Measurements from ENCODE around the gene SPATC1L.

SPATC1L gene

GRCh38 chr21:46217511-46218196 is 33.4 kb upstream of the SPATC1L start:
- DNase-seq (ENCODE audit: low read depth in 1 of 2, low spot score in 1 of 2) = no peak
- H3K27ac ChIP-seq (replicated peaks) = no peak overlapping the region
- no peaks in the 10 kb centered on the region for H3K27me3 ChIP-seq (ENCODE audit: insufficient read depth, poor library complexity, severe bottlenecking)
- no peak for TF ChIP-seq CTCF (IDR thresholded peaks at IDR 0.05; ENCODE audit: insufficient read depth, low read length)
- no peak for TF ChIP-seq SPI1 (IDR thresholded peaks at IDR 0.05; ENCODE audit: borderline replicate concordance, low read depth)
- TF ChIP-seq POLR2AphosphoS5 (IDR thresholded peaks at IDR 0.05; ENCODE audit: low read depth) = no peak
- TF ChIP-seq GABPA (IDR thresholded peaks at IDR 0.05; ENCODE audit: low read depth) = no peak
- no peak for TF ChIP-seq REST (IDR thresholded peaks at IDR 0.05; ENCODE audit: insufficient replicate concordance, low read depth)
- H3K4me3 ChIP-seq (replicated peaks; ENCODE audit: insufficient read depth, low read length) = no peak overlapping the region

- no peak overlapping the region for H3K27ac ChIP-seq (replicated peaks)
These were observed 32.0 kb upstream of the SPATC1L start for GRCh38 chr21:46216132-46216747.

More at GRCh38 chr21:46216132-46216747, 32.0 kb upstream of the SPATC1L start:
- DNase-seq (ENCODE audit: low read depth in 1 of 2, low spot score in 1 of 2) = no peak
- TF ChIP-seq REST (IDR thresholded peaks at IDR 0.05; ENCODE audit: insufficient replicate concordance, low read depth) = no peak
- no peak for TF ChIP-seq POLR2AphosphoS5 (IDR thresholded peaks at IDR 0.05; ENCODE audit: low read depth)
- no peak for TF ChIP-seq CTCF (IDR thresholded peaks at IDR 0.05; ENCODE audit: insufficient read depth, low read length)
- TF ChIP-seq GABPA (IDR thresholded peaks at IDR 0.05; ENCODE audit: low read depth) = no peak
- TF ChIP-seq SPI1 (IDR thresholded peaks at IDR 0.05; ENCODE audit: borderline replicate concordance, low read depth) = no peak
- H3K4me3 ChIP-seq (replicated peaks; ENCODE audit: insufficient read depth, low read length) = no peak overlapping the region
- H3K27me3 ChIP-seq (ENCODE audit: insufficient read depth, poor library complexity, severe bottlenecking) = no peaks in the 10 kb centered on the region
